LNCAP (cell line): ENCODE data around the gene RHOF.

Experiments
- TF ChIP-seq, protein P1 (sequence below): fragments of 450-650 bp; IDR thresholded peaks from 2 replicates; pipeline ENCODE4 v1.5.1; 2017; ENCODE audit warnings: mild to moderate bottlenecking

Gene RHOF

DNA sequence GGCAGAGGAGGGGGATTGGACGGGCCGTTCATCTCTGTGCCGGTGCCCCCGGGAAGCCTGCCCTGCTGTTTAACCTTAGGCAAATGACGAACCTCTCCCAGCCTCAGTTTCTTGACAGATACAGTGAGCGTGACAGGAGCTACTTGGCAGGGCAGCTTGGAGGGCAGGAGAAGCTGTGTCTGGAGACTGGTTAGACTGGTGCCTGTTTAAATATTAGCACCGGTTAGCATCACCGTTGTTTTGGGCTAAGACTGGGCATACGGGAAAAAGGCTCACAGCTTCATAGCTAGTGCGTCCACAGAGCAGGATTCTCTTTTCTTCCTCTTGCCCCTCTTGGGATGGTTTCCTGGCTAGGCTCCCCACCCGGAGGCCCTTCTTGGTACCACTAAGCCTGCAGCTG is 38.7 kb downstream of the RHOF start:
- TF ChIP-seq, protein P1, sequence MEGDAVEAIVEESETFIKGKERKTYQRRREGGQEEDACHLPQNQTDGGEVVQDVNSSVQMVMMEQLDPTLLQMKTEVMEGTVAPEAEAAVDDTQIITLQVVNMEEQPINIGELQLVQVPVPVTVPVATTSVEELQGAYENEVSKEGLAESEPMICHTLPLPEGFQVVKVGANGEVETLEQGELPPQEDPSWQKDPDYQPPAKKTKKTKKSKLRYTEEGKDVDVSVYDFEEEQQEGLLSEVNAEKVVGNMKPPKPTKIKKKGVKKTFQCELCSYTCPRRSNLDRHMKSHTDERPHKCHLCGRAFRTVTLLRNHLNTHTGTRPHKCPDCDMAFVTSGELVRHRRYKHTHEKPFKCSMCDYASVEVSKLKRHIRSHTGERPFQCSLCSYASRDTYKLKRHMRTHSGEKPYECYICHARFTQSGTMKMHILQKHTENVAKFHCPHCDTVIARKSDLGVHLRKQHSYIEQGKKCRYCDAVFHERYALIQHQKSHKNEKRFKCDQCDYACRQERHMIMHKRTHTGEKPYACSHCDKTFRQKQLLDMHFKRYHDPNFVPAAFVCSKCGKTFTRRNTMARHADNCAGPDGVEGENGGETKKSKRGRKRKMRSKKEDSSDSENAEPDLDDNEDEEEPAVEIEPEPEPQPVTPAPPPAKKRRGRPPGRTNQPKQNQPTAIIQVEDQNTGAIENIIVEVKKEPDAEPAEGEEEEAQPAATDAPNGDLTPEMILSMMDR, result no peak

DNA sequence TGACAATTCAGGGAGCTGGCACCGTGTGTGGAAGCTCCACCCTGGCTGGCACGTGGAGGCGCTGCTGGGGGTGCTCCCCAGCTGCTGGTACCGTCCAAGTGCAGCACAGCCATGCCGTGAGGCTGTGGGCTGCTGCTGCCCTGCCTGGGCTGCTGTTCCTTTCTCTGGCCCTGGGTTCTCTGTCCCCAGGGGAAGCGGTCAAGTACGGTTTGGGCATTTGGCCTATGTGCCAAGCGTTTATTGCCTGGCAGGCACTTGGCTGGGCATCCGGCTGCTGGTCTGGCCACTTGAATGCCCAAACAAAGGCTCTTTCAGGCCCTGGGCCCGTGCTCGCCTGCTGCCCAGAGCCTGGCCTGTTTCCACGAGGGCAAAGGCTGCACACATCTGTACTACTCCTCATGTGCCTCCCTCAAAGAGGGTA is 39.6 kb downstream of the RHOF start:
- TF ChIP-seq, protein P1, result no peak

DNA sequence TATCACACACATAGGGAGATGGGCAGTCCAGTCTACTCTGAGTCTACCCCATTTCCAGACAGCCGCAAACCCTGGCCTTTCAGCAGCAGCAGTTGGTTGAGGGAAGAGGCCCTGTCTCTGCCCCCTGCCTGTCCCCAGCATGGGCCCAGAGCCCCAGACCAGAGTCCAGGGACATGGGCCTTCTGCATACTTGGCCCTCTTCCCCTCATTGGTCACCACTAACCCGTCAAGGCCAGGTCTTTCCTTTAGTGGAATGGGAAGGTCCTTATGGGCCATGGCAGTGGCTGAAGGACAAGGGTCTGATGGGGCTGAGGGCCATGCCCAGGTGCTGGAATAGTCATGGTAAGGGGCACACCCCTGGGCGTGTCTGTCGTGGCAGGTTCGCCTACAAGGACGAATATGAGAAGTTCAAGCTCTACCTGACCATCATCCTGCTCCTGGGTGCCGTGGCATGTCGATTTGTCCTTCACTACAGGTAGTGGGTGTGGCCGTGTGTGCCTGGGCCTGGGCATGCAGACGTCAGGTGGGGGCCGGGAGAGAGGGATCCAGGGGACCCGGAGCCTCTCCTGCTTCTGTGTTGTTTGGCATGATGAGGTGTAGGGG is 41.6 kb downstream of the RHOF start:
- TF ChIP-seq, protein P1, result no peak

DNA sequence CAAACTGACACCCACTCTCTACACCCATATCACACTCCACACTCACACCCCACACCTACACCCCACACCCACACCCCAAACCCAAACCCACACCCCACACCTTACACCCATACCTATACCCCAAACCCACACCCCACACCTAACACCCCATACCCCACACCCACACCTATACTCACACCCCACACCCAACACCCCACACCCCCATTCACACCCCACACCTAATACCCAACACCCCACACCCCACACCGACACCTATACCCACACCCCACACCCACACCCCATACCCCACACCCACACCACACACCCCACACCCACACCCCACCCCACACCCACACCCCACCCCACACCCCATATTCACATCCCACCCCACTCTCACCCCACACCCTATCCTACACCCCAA is 42.5 kb downstream of the RHOF start:
- TF ChIP-seq, protein P1, result no peak

DNA sequence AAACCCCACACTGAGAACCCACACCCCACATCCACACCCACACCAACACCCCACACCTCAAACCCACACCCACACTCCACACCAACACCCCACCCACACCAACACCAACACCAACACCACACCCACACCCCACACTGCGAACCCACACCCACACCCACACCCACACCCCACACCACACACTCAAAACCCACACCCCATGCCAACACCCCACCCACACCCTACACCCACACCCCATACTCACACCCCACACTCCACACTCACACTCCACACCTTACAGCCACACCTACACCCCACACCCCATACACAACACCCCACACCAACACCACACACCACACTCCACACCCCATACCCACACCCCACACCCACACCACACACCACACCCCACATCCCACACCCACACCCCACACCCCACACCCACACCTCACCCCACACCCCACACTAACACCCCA is 43.0 kb downstream of the RHOF start:
- TF ChIP-seq, protein P1, result no peak

DNA sequence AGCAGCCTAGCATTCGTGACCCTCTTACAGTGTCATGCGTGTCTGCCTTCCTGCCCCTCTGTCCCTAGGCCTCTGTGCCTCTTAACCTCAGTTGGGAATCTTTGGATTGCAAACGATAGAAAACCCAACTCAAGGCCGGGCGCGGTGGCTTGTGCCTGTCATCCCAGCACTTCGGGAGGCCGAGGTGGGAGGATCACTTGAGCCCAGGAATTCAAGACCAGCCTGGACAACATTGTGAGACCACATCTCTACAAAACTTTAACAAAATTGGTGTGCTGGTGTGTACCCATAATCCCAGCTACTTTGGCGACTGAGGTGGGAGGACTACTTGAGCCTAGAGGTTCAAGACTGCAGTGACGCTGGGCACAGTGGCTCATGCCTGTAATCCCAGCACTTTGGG is 44.2 kb downstream of the RHOF start:
- TF ChIP-seq, protein P1, result no peak

DNA sequence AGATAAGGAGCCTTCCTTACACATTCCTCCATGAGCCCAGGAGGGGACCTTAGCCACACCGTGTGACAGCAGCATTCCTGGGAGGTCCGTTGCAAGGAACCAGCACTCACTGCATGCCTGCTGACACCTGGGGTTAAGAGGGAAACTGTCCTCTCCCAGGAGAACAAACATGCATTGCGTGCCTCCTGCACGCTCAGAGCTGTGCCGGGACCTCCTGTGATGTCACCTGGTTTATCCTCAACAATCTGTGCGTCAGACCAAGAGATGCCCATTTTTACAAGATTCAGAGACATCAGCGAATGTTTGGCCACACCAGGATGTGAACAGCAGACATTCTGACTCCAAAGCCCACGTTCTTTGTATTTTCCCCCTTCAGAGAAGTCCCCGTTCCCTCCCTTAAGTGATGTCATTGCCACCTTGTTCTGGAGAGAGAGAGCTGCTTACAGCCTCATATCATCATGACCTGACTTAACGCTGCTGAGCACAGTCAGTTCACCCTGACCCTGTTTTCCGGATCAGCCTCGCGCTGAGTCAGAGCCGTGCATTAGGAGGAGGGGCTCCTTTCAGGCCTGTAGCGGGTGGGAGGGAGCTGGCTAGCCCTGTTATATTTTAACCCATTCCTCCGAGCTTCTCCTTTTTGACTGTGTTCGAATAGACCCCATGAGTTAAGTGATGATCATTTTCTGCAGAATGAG is 44.8 kb downstream of the RHOF start:
- TF ChIP-seq, protein P1, result no peak
